ENCODE data around the gene UBE2D1. TPM values are rescaled to one million over a fixed set of nuclear protein-coding genes. Genes with fewer than 3 reads are reported as not detected.

The UBE2D1 gene
- total and polyA plus RNA-seq, 2 of the 8 experiments (the other 6 are each of a cell fraction or from before 2014, with no cell fraction given), result 21.2 to 33.5 TPM

- Histone ChIP-seq H2BK15ac (ENCODE audit: low read length) (no peak overlapping the region), H3K4me1 (replicated peaks in 1 of 4; ENCODE audit: control insufficient read depth in 3 of 4, insufficient read depth in 4 of 4, low read length in 3 of 4) (no peaks in the 10 kb centered on the region), H2AK5ac (ENCODE audit: low read depth, low read length) (no peak overlapping the region), H3K9ac (replicated peaks in 1 of 4; ENCODE audit: extremely low read depth in 1 of 4, low read depth in 3 of 4, low read length in 3 of 4) (no peak overlapping the region), H3K27ac (ENCODE audit: low read depth, low read length) (no peak overlapping the region), H4K5ac (ENCODE audit: insufficient read length, low read depth, low read length) (no peak overlapping the region), H3K56ac (replicated peaks; ENCODE audit: insufficient read length, low read depth, low read length) (no peak overlapping the region), H3K23me2 (ENCODE audit: low read depth, low read length) (no peaks in the 10 kb centered on the region), H3K23ac (ENCODE audit: insufficient read length) (no peak overlapping the region), H3K27me3 (replicated peaks in 1 of 4; ENCODE audit: control insufficient read depth in 3 of 4, extremely low read depth in 1 of 4, insufficient read depth in 3 of 4, low read length in 3 of 4) (no peaks in the 10 kb centered on the region), H4K20me1 (replicated peaks in 1 of 2; ENCODE audit: control insufficient read depth in 1 of 2, insufficient read depth in 2 of 2, low read length in 2 of 2) (peaks cover 0 to 1% of the 10 kb centered on the region in 2 experiments), H3K4ac (replicated peaks; ENCODE audit: insufficient read length, low read depth, low read length) (no peak overlapping the region), H2BK12ac (ENCODE audit: low read depth, low read length) (no peak overlapping the region), H3K79me2 (ENCODE audit: control insufficient read depth in 1 of 2, insufficient read depth in 2 of 2, low read length in 2 of 2) (peaks cover 0 to 6% of the 10 kb centered on the region in 2 experiments; a peak in 1 of 4 replicates), H3K14ac (ENCODE audit: insufficient read length) (no peak overlapping the region), H3K4me3 (ENCODE audit: extremely low read depth in 1 of 4, insufficient read depth in 2 of 4, low read depth in 3 of 4, low read length in 4 of 4) (no peak overlapping the region), H3K18ac (ENCODE audit: extremely low read depth, low read length) (no peak overlapping the region), H2BK5ac (ENCODE audit: low read depth, low read length) (no peak overlapping the region), H4K91ac (replicated peaks; ENCODE audit: insufficient read length, low read length) (no peak overlapping the region), H3K4me2 (ENCODE audit: insufficient read depth in 1 of 2, low read depth in 2 of 2, low read length in 2 of 2) (no peak overlapping the region), H3K79me1 (ENCODE audit: low read depth, low read length) (no peaks in the 10 kb centered on the region), H2BK120ac (replicated peaks; ENCODE audit: low read depth, low read length) (no peak overlapping the region), H3K9me3 (ENCODE audit: insufficient read depth in 2 of 2, low read depth in 1 of 2, low read length in 1 of 2) (no peaks in the 10 kb centered on the region), H2BK20ac (ENCODE audit: low read length) (no peak overlapping the region), H4K8ac (ENCODE audit: extremely low read depth, insufficient read depth, low read length) (no peak overlapping the region), H3K36me3 (ENCODE audit: control insufficient read depth in 2 of 4, insufficient read depth in 4 of 4, low read length in 3 of 4) (peaks cover 4 to 79% (median 36%) of the 10 kb centered on the region in 4 experiments; a peak in 5 of 8 replicates), H2AFZ (ENCODE audit: low read length) (no peak overlapping the region)
- ChIA-PET POLR2A (ENCODE audit: partially characterized antibody) (interaction anchor here (0.8 to 2.9 kb wide), 2 partner anchors 8 to 10 kb away, joined by 3 to 15 read pairs; partner anchors contain the start of gene TFAM), CTCF (ENCODE audit: partially characterized antibody) (interaction anchor here (2.2 kb wide), 1 partner anchor 95 kb away, joined by 11 read pairs; no protein-coding TSS in a partner anchor)
- no peak for DNase-seq (ENCODE audit: low read depth in 1 of 2, low spot score in 2 of 2)
- TF ChIP-seq KDM5A (IDR thresholded peaks at IDR 0.05; ENCODE audit: low read length) (no peak), BCL11A (IDR thresholded peaks at IDR 0.05; ENCODE audit: low read depth in 2 of 2, low read length in 2 of 2) (no peak), USF2 (IDR thresholded peaks at IDR 0.05; ENCODE audit: low read length) (no peak), JUND (IDR thresholded peaks at IDR 0.05; ENCODE audit: low read length) (no peak)
- no peak for FAIRE-seq
Observed at GRCh38 chr10:58394471-58394870, 59.7 kb downstream of the UBE2D1 start.

Measured in H1 (cell line).